Activated CD8-positive, alpha-beta T cell treated with anti-CD3 and anti-CD28 coated beads for 36 hours (primary cell): ENCODE results near the gene NUMBL. TPM values are rescaled to one million over a fixed set of nuclear protein-coding genes. Genes with fewer than 3 reads are reported as not detected.

ENCODE experiments used
- ATAC-seq: fragments of 200-7000 bp; cut with Tn5 transposase; one replicate; pipeline ENCODE4 v1.10.0; 2021; ENCODE audit warnings: mild to moderate bottlenecking, moderate library complexity
- CTCF ChIA-PET: fragments of 350-600 bp; sonication (Branson Sonifier 250); formaldehyde crosslinking; loops from one replicate; lab custom pipeline; 2021; ENCODE audit warnings: antibody characterized with exemption; lab: Charles Lee
- POLR2A ChIA-PET: fragments of 350-600 bp; sonication (Branson Sonifier 250); formaldehyde crosslinking; loops from one replicate; lab custom pipeline; 2021; ENCODE audit warnings: antibody characterized with exemption; lab: Charles Lee
- DNase-seq: peaks from one replicate; pipeline ENCODE4 v3.0.0-alpha.2; 2020
- H3K27ac Mint-ChIP-seq: one replicate; pipeline ENCODE4 v1.8.0; 2021; ENCODE audit warnings: mild to moderate bottlenecking, mixed read lengths
- H3K27me3 Mint-ChIP-seq: one replicate; pipeline ENCODE4 v1.8.0; 2021; ENCODE audit warnings: mixed read lengths
- H3K36me3 Mint-ChIP-seq: one replicate; pipeline ENCODE4 v1.8.0; 2021; ENCODE audit warnings: low read depth, mixed read lengths
- H3K4me1 Mint-ChIP-seq: one replicate; pipeline ENCODE4 v1.8.0; 2021; ENCODE audit warnings: low read depth, mixed read lengths
- H3K4me3 Mint-ChIP-seq: one replicate; pipeline ENCODE4 v1.8.0; 2021; ENCODE audit warnings: mild to moderate bottlenecking, moderate library complexity, mixed read lengths
- H3K9me3 Mint-ChIP-seq: one replicate; pipeline ENCODE4 v1.8.0; 2021; ENCODE audit warnings: mixed read lengths
- intact Hi-C: fragments of 100-400 bp; cut with micrococcal nuclease; formaldehyde crosslinking; loops from one replicate; pipeline ENCODE4 v1.10.0; 2022
- total RNA-seq, 2 experiments: library from RNA; stranded (reverse); gene quantifications; one replicate each; pipeline ENCODE4 v1.2.3, GENCODE V29; 2021
- TF ChIP-seq, protein P1 (sequence below): fragments of 200-600 bp; IDR thresholded peaks from one replicate; pipeline ENCODE4 v1.8.0; 2022; ENCODE audit warnings: antibody characterized with exemption, mild to moderate bottlenecking

NUMBL gene
- total RNA-seq, 2 experiments from 2014 or later: 13.7 to 17.7 TPM

DNA sequence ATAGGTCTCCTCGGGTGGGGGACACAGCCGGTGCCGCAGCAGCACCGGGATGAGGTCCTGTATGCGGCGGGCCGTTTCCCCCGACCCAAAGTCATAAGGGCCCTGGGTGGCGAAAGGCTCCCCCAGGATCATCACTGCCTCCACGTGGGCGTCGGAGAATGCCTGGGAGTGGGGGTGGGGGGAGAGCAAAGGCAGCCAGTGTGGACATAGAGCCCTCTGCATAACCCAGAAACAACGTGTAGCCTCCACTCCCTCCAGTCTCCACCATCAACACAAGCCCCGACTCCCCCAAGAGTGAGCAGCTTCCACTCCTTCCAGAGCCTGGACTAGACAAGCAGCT, 1.7 kb upstream of the NUMBL start:
- TF ChIP-seq, protein P1, sequence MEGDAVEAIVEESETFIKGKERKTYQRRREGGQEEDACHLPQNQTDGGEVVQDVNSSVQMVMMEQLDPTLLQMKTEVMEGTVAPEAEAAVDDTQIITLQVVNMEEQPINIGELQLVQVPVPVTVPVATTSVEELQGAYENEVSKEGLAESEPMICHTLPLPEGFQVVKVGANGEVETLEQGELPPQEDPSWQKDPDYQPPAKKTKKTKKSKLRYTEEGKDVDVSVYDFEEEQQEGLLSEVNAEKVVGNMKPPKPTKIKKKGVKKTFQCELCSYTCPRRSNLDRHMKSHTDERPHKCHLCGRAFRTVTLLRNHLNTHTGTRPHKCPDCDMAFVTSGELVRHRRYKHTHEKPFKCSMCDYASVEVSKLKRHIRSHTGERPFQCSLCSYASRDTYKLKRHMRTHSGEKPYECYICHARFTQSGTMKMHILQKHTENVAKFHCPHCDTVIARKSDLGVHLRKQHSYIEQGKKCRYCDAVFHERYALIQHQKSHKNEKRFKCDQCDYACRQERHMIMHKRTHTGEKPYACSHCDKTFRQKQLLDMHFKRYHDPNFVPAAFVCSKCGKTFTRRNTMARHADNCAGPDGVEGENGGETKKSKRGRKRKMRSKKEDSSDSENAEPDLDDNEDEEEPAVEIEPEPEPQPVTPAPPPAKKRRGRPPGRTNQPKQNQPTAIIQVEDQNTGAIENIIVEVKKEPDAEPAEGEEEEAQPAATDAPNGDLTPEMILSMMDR: no peak
- ATAC-seq (no peak), DNase-seq (no peak)
- Mint-ChIP-seq H3K36me3 (no peaks in the 10 kb centered on the region), H3K27ac (peak overlapping the region; percentile 48), H3K9me3 (no peaks in the 10 kb centered on the region), H3K4me3 (no peak overlapping the region), H3K27me3 (no peaks in the 10 kb centered on the region), H3K4me1 (peaks cover 2% of the 10 kb centered on the region)
- intact Hi-C loops: no loop called here
- POLR2A ChIA-PET: interaction anchor here (0.8 to 2.0 kb wide), 3 partner anchors 10 to 710 kb away, joined by 3 to 9 read pairs (median 7); partner anchors contain the start of gene RAB4B
- CTCF ChIA-PET: interaction anchor here (1.2 kb wide), 1 partner anchor 58 kb away, joined by 3 read pairs; the partner anchor contains the start of gene ACTMAP

GRCh38 chr19:40691421-40692211, 1.2 kb upstream of the NUMBL start:
- ChIA-PET CTCF (interaction anchor here (0.6 to 1.7 kb wide), 4 partner anchors 14 to 115 kb away, joined by 3 to 9 read pairs (median 4); partner anchors contain the start of genes ACTMAP and EGLN2), POLR2A (interaction anchor here (0.6 to 2.1 kb wide), 10 partner anchors 8 to 128 kb away, joined by 3 to 9 read pairs (median 4); partner anchors contain the start of genes COQ8B, ITPKC and RAB4B)
- DNase-seq (peak; percentile 35), ATAC-seq (no peak)
- TF ChIP-seq, protein P1: no peak
- Mint-ChIP-seq H3K27me3 (no peaks in the 10 kb centered on the region), H3K36me3 (no peaks in the 10 kb centered on the region), H3K27ac (peak overlapping the region; percentile 93), H3K9me3 (no peaks in the 10 kb centered on the region), H3K4me3 (peak overlapping the region; percentile 87), H3K4me1 (peaks cover 2% of the 10 kb centered on the region)
- intact Hi-C loops: no loop called here

DNA sequence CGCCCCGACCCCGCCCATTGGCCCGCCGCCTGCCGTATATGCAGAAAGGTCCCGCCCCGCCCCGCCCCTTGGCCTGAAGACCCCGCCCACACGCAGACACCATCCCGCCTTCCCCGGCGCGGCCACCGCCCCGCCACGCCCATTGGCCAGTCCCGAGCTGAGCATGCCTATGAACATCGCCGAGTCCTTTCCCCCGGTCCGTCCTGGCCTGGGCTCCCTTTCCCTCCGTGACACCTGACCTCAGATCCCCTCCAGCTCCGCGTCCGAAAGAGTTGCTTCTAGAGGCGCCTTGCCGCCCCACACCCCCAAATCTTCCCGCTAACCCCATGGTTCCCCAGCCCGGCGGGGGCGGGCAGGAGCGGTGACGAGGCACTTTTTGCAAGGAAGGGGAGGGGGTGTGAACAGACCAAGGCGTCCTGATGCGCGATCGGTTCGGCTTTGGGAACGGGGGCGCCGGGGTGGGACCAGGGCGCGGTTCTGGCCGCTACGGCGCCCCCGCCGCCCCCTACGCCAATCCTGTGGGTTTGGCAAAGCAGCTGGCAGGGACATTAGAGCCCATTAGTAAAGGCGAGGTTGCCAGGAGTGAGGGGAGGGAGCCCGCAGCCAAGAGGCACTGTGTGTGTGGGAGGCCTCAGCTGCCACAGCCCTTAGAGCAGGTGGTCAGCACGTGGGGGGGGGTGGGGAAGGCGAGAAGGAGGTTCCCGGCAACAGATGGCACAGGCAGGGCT, 406 bp upstream of the NUMBL start:
- TF ChIP-seq, protein P1: no peak
- CTCF ChIA-PET: interaction anchor here (0.9 to 1.7 kb wide), 4 partner anchors 28 to 115 kb away, joined by 3 to 9 read pairs (median 4); partner anchors contain the start of genes ACTMAP and EGLN2
- H3K27ac Mint-ChIP-seq: peak overlapping the region; percentile 93
- intact Hi-C loops: no loop called here
- no peaks in the 10 kb centered on the region for H3K27me3 Mint-ChIP-seq
- H3K4me3 Mint-ChIP-seq: peak overlapping the region; percentile 87
- POLR2A ChIA-PET: interaction anchor here (0.5 to 2.1 kb wide), 11 partner anchors 9 to 421 kb away, joined by 3 to 9 read pairs (median 4); partner anchors contain the start of genes COQ8B, ITPKC and RAB4B
- DNase-seq: peak; percentile 95
- peak; percentile 87 for ATAC-seq
- peaks cover 2% of the 10 kb centered on the region for H3K4me1 Mint-ChIP-seq
- H3K9me3 Mint-ChIP-seq: no peaks in the 10 kb centered on the region
- H3K36me3 Mint-ChIP-seq: peaks cover under 1% of the 10 kb centered on the region

- no peak for ATAC-seq
- POLR2A ChIA-PET: no interaction called here
Observed at GRCh38 chr19:40689339-40690049, 957 bp downstream of the NUMBL start.

More at GRCh38 chr19:40689339-40690049, 957 bp downstream of the NUMBL start:
- H3K27me3 Mint-ChIP-seq: no peaks in the 10 kb centered on the region
- peak; percentile 45 for DNase-seq
- intact Hi-C loops: no loop called here
- peaks cover 2% of the 10 kb centered on the region for H3K4me1 Mint-ChIP-seq
- H3K4me3 Mint-ChIP-seq: no peak overlapping the region
- TF ChIP-seq, protein P1: no peak
- H3K36me3 Mint-ChIP-seq: peaks cover 9% of the 10 kb centered on the region
- H3K9me3 Mint-ChIP-seq: no peaks in the 10 kb centered on the region
- CTCF ChIA-PET: no interaction called here
- H3K27ac Mint-ChIP-seq: no peak overlapping the region
